Measurements from ENCODE around the gene HIBADH.
"Not testable (repeated sequence)": the region's sequence is repeated elsewhere in the genome, so short reads cannot be mapped to it uniquely, and the experiment has no call there.

The HIBADH gene

DNA sequence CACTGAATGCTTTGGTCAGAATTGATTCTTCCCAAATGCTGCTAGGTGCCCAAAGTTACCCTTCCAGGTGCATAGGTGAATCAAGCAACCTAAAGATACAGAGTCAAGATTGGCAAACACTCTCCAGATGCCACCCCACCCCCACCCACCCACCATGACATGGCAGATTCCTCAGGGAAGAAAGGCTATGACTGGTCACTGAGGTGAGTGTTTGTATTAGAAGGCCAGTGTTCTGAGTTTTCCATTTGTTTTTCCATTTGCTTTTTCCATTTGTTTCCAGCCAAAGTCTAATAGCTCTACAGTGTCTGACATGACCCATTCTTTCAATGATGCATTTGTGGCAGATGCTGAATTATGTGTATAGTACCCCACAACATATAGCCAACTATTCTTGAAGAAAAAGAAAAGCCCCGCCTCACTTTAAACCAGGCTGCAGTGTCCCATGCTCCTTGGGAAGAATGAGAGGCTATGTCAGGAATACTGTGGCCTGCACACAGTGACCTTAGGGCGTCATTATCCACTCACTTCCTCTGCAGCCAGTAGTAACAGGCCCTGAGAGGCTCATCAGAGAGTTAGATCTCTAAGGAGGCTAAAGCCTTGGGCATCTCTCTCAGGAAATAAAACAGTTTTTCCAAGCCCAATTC lies 16.1 kb upstream of the HIBADH start:
- DNase-seq: no peak

DNA sequence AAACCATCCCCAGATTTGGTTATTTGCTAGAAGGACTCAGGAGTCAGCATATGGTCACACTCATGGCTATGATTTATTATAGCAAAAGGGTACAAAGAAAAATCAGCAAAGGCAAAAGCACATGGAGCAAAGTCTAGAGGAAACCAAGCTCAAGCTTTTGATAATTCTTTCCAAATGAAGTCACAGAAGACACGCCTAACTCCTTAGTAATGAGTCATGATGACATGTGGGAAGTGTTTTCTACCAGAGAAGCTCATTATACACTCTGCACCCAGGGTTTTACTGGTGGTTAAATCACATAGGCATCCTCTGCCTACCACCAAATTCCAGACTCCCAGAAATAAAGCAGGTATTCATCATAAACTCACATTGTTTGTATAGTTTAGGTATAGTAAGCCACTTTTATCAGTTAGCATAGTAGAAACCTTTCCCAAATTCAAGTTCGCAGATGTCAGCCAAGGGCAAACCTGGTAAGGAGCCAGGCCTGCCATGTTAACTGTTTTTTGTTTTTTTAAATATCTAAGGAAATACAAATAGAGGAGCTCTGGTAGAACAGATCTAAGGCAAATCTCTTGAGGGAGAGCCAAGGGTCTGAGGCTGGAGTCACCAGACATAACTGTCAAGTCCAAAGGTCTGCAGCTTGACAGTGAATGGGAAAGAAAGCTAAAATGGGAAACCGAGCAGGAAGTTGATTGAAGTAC lies 15.4 kb upstream of the HIBADH start:
- no peak for DNase-seq

GRCh38 chr7:27674126-27674525 lies 11.4 kb upstream of the HIBADH start:
- DNase-seq: not testable (repeated sequence)

DNA sequence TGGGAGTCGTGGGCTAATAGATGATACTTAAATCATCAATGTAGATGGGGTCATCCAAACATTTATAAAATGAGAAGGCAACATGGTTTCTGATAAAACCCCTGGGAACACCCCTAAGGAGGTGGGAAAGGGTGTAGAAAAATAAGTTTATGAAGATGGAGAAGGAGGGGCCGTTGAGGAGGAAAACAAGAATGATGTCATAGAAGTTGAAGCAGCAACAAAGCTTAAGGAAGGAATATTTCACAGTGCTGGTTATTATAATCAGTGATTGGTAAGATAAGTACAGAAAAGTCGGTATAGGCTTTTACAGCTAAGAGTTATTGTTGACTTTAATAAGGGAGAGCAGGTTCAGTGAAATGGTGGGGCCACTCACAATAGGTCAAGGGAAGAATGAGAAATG lies 9.0 kb upstream of the HIBADH start:
- DNase-seq: no peak

DNA sequence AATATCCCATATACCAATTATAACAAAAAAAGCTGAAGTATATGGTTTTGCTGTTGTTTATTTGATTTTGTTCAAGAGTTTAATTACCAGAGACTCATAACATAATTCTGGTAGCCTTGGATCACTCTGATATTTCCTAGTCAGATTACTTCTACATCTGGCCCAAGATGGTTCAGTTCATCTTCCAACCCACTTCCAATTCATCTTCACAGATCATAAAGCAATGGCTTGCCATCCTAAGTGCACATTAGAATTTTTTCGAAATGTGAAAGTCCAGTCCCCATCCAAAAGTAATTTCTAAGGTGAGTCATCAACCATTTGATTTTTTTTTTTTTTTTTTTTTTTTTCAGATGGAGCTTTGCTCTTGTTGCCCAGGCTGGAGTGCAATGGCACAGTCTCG lies 8.0 kb upstream of the HIBADH start:
- no peak for DNase-seq

DNA sequence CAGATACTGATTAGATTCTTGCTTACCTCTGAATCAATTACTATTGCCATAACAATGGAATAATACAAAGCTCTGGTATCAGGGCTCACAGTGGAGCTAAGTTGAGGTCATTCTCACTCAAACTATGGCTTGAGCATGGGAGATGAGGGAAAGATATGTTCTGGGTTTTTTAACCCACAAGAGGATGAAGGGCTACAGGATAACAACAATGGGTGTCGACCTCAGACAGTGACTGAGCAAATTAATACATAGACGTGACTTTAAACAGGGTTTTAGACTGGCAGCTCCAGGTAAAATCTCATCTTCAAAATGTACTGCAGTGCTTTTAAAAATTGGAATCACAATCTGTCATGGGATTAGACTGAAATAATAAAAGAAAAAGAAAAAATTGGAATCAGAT lies 7.5 kb upstream of the HIBADH start:
- no peak for DNase-seq

DNA sequence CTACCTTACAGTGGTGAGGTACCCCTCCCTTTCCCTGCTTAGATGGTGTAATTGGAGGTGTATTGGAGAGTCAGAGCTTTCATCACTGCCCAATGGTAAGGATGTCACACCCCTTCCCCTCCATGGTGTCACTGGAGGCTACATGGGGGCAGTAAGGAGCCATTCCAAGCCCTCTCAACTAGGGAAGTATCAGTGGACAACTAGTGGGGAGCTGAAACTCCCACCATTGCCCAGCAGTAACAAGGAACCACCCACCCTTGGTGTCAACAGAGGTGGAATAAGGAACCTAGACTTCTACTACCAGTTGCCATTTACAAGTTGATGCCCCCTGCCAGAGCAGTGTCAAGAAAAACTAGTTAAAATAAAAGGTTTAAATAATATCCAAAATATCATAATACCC lies 2.8 kb upstream of the HIBADH start:
- DNase-seq: no peak

GRCh38 chr7:27663989-27664331 lies 1.3 kb upstream of the HIBADH start:
- DNase-seq: no peak

GRCh38 chr7:27661811-27662489 lies 733 bp downstream of the HIBADH start:
- no peak for DNase-seq

DNA sequence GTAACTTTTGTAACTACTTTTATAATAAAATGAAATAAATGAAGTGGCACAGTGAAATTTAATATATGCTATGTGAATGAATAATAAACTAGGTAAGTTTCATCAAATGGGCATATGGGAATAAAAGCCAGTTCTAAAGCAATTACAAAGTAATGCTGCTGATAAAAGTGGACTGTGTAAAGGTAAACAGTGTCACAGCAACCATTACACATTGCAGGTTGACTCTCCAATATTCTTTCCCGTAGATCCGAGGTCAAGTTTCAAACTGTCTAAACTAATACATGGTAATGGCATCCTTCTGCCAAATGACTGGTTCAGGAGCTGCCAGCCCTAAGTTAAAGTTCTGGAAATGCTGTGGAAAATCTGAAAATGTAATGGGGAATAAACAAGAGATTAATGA lies 6.0 kb downstream of the HIBADH start:
- no peak for DNase-seq

GRCh38 chr7:27655184-27655583 lies 7.5 kb downstream of the HIBADH start:
- DNase-seq: no peak

GRCh38 chr7:27652518-27652917 lies 10.2 kb downstream of the HIBADH start:
- DNase-seq: no peak

DNA sequence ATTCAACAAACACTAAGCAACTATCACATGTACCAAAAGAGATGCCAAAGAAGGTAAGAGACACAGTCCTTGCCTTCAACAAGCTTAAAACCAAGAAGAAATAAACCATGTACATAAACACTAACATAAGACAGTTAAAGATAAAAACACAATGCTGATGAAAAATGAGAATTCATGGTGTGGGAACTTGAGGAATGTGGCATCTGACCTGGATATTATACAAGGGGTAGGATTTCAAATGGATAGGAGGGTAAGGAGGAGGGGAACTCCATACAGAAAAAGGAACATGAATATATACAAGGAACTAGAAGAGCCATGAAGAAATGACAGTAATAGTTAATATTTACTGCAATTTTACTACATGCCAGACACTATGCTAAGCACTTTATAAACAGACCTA lies 11.0 kb downstream of the HIBADH start:
- no peak for DNase-seq

DNA sequence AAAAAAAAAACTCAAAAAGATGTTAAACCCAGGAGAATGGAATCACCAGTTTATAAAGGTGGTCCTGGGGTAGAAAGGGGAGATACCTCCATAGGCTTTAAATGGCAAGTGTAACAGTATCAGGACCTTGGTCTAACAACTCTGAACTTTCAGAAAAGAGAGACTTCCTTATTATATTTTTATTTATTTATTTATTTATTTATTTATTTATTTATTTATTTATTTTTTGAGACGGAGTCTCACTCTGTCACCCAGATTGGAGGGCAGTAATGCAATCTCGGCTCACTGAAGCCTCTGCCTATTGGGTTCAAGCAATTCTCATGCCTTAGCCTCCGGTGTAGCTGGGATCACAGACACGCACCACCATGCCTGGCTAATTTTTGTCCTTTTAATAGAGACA lies 12.4 kb downstream of the HIBADH start:
- DNase-seq: no peak

GRCh38 chr7:27647489-27647888 lies 15.2 kb downstream of the HIBADH start:
- no peak for DNase-seq

DNA sequence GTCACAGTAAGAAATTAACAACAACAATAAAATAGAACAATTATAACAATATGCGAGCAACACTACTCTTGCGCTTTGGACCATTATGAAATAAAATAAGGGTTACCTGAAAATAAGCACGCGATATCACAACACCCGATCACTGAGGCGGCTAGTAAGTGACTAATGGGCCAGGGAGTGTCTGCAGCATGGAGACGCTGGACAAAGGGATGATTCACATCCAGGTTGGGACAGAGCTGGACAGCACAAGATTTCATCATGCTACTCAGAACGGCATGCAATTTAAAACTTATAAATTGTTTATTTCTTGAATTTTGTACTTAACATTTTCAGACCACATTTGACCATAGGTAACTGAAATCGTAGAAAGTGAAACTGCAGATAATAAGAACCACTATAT lies 15.6 kb downstream of the HIBADH start:
- DNase-seq: no peak

- no peak for DNase-seq
Measured at GRCh38 chr7:27642271-27642670, 20.4 kb downstream of the HIBADH start.

- DNase-seq: no peak
Measured at GRCh38 chr7:27641581-27642230, 21.0 kb downstream of the HIBADH start.

GRCh38 chr7:27640884-27641574 lies 21.7 kb downstream of the HIBADH start:
- no peak for DNase-seq

DNA sequence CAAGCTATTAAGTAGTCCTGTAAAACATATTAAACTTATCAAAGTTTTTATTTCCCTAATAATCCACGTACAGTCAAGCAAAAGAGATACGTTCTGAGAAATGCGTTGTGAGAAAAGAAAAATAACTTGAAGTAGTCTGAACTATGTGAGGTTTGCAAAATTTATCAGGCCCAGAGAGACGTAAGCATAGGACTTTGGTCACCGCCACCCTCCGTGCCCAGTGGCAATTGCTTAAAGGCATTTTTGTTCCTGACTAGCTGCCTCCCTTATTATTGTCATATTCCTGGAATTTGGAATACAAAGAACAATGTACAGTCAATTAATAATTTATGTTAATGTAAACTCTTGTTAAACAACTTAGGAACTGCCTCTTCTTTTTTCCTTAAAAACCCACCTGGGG lies 22.8 kb downstream of the HIBADH start:
- DNase-seq: no peak

DNA sequence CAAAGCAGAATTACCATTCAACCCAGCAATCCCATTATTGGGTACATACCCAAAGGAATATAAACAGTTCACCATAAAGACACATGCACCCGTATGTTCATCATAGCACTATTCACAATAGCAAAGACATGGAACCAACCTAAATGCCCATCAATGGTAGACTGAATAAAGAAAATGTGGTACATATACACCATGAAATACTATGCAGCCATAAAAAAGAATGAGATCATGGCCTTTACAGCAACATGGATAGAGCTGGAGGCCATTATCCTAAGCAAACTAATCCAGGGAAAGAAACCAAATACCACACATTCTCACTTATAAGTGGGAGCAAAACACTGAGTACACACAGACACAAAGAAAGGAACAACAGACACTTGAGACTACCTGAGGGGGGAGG lies 23.6 kb downstream of the HIBADH start:
- DNase-seq: not testable (repeated sequence)

- DNase-seq: no peak
Measured at GRCh38 chr7:27636326-27637006, 26.2 kb downstream of the HIBADH start.

DNA sequence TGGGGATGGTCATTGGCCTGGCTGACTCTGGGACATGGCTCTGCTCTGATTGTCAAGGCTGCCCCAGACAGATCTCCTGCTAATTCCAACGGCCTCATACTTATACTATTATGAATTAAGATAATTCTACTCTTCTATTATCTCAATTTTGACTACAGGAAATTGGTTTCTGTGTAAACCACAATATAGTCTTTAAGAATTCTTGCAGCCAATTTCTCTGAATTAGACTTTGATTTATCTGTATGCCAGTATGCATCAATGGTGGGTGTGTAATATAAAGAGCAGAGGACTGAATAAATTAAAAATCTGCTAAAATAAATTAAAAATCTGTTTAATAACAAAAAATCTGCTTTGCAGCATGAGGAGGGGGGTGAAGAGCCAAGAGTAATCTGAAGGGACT lies 27.0 kb downstream of the HIBADH start:
- no peak for DNase-seq
